ENCODE results near the gene ZNF24.

ZNF24 gene

GRCh38 chr18:35311496-35311895 is 32.7 kb downstream of the ZNF24 start:
- TF ChIP-seq CTCF (IDR thresholded peaks at IDR 0.05; ENCODE audit: low read depth, low read length): no peak
- DNase-seq (ENCODE audit: low read depth in 2 of 2): peak; percentile 44 to 54

GRCh38 chr18:35306588-35307250 is 37.5 kb downstream of the ZNF24 start:
- TF ChIP-seq CTCF (IDR thresholded peaks at IDR 0.05; ENCODE audit: low read depth, low read length): no peak
- H3K4me3 ChIP-seq (replicated peaks in 1 of 2; ENCODE audit: low read depth in 2 of 2, low read length in 2 of 2): no peak overlapping the region
- DNase-seq (ENCODE audit: low read depth in 2 of 2): peak in 1 of 2 donors; percentile 11

More at GRCh38 chr18:35311496-35311895, 32.7 kb downstream of the ZNF24 start:
- no peak overlapping the region for H3K4me3 ChIP-seq (replicated peaks in 1 of 2; ENCODE audit: low read depth in 2 of 2, low read length in 2 of 2)

GRCh38 chr18:35303610-35304009 is 40.6 kb downstream of the ZNF24 start:
- no peak for TF ChIP-seq CTCF (IDR thresholded peaks at IDR 0.05; ENCODE audit: low read depth, low read length)
- DNase-seq (ENCODE audit: low read depth in 2 of 2): no peak
- H3K4me3 ChIP-seq (replicated peaks in 1 of 2; ENCODE audit: low read depth in 2 of 2, low read length in 2 of 2): no peak overlapping the region

- DNase-seq (ENCODE audit: low read depth in 2 of 2): no peak
- TF ChIP-seq CTCF (IDR thresholded peaks at IDR 0.05; ENCODE audit: low read depth, low read length): no peak
- no peak overlapping the region for H3K4me3 ChIP-seq (replicated peaks in 1 of 2; ENCODE audit: low read depth in 2 of 2, low read length in 2 of 2)
Observed at GRCh38 chr18:35296060-35296459, 48.2 kb downstream of the ZNF24 start.

GRCh38 chr18:35291166-35291565 is 53.1 kb downstream of the ZNF24 start:
- TF ChIP-seq CTCF (IDR thresholded peaks at IDR 0.05; ENCODE audit: low read depth, low read length): no peak
- DNase-seq (ENCODE audit: low read depth in 2 of 2): no peak
- H3K4me3 ChIP-seq (replicated peaks in 1 of 2; ENCODE audit: low read depth in 2 of 2, low read length in 2 of 2): peak overlapping the region; percentile 64 to 86

- peak within 1 kb of the TSS; percentile 64 to 86 for H3K4me3 ChIP-seq (replicated peaks in 1 of 2; ENCODE audit: low read depth in 2 of 2, low read length in 2 of 2)
- peak; percentile 97 for DNase-seq (ENCODE audit: low read depth in 2 of 2)
- TF ChIP-seq CTCF (IDR thresholded peaks at IDR 0.05; ENCODE audit: low read depth, low read length): no peak
Observed at GRCh38 chr18:35290094-35290735, 54.0 kb downstream of the ZNF24 start, which contains the start of gene ZSCAN30. ZSCAN30 (minus strand) TSS chr18:35290229; CDS start chr18:35264352, 25,877 bp downstream.
